Endodermal cell (in vitro differentiated cells): ENCODE data around the gene UVRAG. TPM values are rescaled to one million over a fixed set of nuclear protein-coding genes. Genes with fewer than 3 reads are reported as not detected.

ENCODE experiments used
- DNase-seq: peaks from one replicate; pipeline ENCODE4 v3.0.0-alpha.2; 2017
- H3K27ac ChIP-seq: 2 replicates; pipeline ENCODE4 v1.5.1; 2013; ENCODE audit warnings: mild to moderate bottlenecking, low read depth, low read length, moderate library complexity
- H3K27me3 ChIP-seq: 2 replicates; pipeline ENCODE4 v1.6.1; 2013; ENCODE audit warnings: mild to moderate bottlenecking, low read length, moderate library complexity; ENCODE audit not compliant: insufficient read depth, control insufficient read depth, poor library complexity, severe bottlenecking
- H3K36me3 ChIP-seq: 2 replicates; pipeline ENCODE4 v1.7.0; 2013; ENCODE audit warnings: mild to moderate bottlenecking, low read length, moderate library complexity; ENCODE audit not compliant: control insufficient read depth, insufficient read depth
- H3K4me1 ChIP-seq: one replicate; pipeline ENCODE4 v1.7.0; 2013; ENCODE audit warnings: low read length; ENCODE audit not compliant: control insufficient read depth, insufficient read depth
- H3K4me3 ChIP-seq: 2 replicates; pipeline ENCODE4 v1.5.1; 2013; ENCODE audit warnings: mild to moderate bottlenecking, low read length, moderate library complexity
- H3K9ac ChIP-seq: 2 replicates; pipeline ENCODE4 v1.6.1; 2013; ENCODE audit warnings: mild to moderate bottlenecking, low read length, moderate library complexity; ENCODE audit not compliant: poor library complexity, severe bottlenecking; ENCODE audit errors: extremely low read depth
- H3K9me3 ChIP-seq: 2 replicates; pipeline ENCODE4 v1.6.1; 2013; ENCODE audit warnings: mild to moderate bottlenecking, low read length, moderate library complexity; ENCODE audit not compliant: control insufficient read depth
- H3K27ac Mint-ChIP-seq: 2 replicates; pipeline ENCODE4 v1.8.0; 2020; ENCODE audit warnings: mixed read lengths
- H3K27me3 Mint-ChIP-seq: 2 replicates; pipeline ENCODE4 v1.8.0; 2021; ENCODE audit warnings: mild to moderate bottlenecking, mixed read lengths; ENCODE audit not compliant: insufficient read depth
- H3K36me3 Mint-ChIP-seq: 2 replicates; pipeline ENCODE4 v1.8.0; 2020; ENCODE audit warnings: low read depth, mixed read lengths
- H3K4me1 Mint-ChIP-seq: 2 replicates; pipeline ENCODE4 v1.8.0; 2020; ENCODE audit warnings: mixed read lengths
- H3K4me3 Mint-ChIP-seq: 2 replicates; pipeline ENCODE4 v1.8.0; 2020; ENCODE audit warnings: mild to moderate bottlenecking, moderate library complexity, mixed read lengths
- H3K9me3 Mint-ChIP-seq: 2 replicates; pipeline ENCODE4 v1.8.0; 2020; ENCODE audit warnings: mild to moderate bottlenecking, mixed read lengths
- WGBS, 2 experiments: methylation state at CpG; one replicate each; pipeline versions ENCODE4 v1.1.5 to v1.1.7; 2013; ENCODE audit warnings: missing lambda C conversion rate in 2 of 2, mixed read lengths in 1 of 2; ENCODE audit not compliant: insufficient coverage in 1 of 2, insufficient read length in 1 of 2; 5-methylcytosine and 5-hydroxymethylcytosine counted together
- total RNA-seq, 2 donors: library from RNA; stranded (reverse); fragmentation: NEBNext Ultra II Directional in 1 of 2; extraction: Animal tissue kit (Norgen Biotek cat#: 25700) in 1 of 2; gene quantifications; 2 replicates in 1 of 2; 3 replicates in 1 of 2; pipeline ENCODE4 v1.2.1, GENCODE V29; 2021
- TF ChIP-seq, protein P1 (sequence below): fragments of 200-600 bp; sonication (generic); conservative IDR thresholded peaks from 2 replicates; pipeline ENCODE4 v1.5.0; 2021; ENCODE audit warnings: antibody characterized with exemption, mild to moderate bottlenecking

UVRAG gene
- total RNA-seq, 2 donors from 2014 or later = 19.7 to 34.9 TPM

DNA sequence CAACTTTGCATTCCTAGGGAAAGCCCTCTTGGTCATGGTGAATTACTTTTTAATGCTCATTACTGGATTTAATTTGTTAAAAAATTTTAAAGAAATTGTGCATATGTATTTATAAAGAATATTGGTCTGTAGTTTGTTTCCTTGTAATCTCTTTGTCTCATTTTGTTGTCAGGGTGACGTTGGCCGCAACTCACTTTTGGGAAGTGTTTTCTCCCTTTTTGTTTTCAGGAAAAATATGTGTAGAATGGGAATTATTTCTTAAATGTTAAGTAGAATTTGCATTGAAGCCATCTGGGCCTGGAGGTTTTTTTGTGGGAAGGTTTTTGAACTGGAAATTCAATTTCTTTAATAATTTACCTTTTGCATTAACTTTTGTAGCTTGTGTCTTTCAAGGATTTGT, 149.1 kb downstream of the UVRAG start:
- no peak overlapping the region for H3K9ac ChIP-seq
- H3K4me1 ChIP-seq = no peaks in the 10 kb centered on the region
- 80 to 100% methylated on average over 2 of the region's 2 CpGs for WGBS, 2 experiments
- peaks cover 3% of the 10 kb centered on the region for H3K36me3 Mint-ChIP-seq
- H3K9me3 ChIP-seq = no peaks in the 10 kb centered on the region
- TF ChIP-seq, protein P1, sequence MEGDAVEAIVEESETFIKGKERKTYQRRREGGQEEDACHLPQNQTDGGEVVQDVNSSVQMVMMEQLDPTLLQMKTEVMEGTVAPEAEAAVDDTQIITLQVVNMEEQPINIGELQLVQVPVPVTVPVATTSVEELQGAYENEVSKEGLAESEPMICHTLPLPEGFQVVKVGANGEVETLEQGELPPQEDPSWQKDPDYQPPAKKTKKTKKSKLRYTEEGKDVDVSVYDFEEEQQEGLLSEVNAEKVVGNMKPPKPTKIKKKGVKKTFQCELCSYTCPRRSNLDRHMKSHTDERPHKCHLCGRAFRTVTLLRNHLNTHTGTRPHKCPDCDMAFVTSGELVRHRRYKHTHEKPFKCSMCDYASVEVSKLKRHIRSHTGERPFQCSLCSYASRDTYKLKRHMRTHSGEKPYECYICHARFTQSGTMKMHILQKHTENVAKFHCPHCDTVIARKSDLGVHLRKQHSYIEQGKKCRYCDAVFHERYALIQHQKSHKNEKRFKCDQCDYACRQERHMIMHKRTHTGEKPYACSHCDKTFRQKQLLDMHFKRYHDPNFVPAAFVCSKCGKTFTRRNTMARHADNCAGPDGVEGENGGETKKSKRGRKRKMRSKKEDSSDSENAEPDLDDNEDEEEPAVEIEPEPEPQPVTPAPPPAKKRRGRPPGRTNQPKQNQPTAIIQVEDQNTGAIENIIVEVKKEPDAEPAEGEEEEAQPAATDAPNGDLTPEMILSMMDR = no peak
- H3K27me3 Mint-ChIP-seq = no peaks in the 10 kb centered on the region
- no peaks in the 10 kb centered on the region for H3K4me1 Mint-ChIP-seq
- H3K27me3 ChIP-seq = no peaks in the 10 kb centered on the region
- no peaks in the 10 kb centered on the region for H3K9me3 Mint-ChIP-seq
- H3K4me3 Mint-ChIP-seq = no peak overlapping the region
- no peak overlapping the region for H3K4me3 ChIP-seq
- H3K27ac ChIP-seq = no peak overlapping the region
- DNase-seq = no peak
- H3K27ac Mint-ChIP-seq = no peak overlapping the region
- H3K36me3 ChIP-seq = no peaks in the 10 kb centered on the region

DNA sequence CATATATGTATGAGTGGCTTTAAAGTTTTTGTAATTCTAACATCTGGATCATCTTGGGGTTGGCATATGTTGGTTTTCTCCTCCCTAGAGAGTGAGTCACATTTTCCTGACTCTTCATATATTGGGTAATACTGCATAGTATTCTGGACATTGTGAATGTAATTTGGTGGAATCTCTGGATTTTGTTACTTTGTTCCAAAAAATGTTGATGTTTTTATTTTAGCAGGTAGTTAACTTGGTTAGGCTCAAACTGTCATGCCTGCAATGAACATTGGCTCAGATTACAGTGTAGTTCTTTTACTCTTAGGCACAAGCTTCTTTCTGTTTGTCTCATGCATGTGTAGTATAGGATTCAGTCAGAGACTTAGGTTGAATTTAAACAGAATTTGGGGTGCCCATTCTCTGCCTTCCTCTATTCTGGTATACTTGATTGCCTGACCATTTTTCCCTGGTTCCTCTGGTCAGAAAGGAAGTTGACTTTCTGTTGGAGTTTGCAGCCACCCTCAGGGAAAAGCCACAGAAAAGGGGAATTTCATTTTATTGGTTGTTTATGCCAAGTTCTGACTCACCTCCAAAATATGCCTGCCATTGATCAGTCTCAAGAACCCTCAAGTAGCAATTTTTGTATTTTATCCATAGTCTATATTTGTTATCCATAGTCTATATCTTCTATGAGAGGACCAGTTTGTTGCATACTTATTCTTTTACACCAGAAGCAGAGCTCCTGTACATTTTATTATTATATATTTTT, 151.7 kb downstream of the UVRAG start:
- Histone ChIP-seq H3K9ac (no peak overlapping the region), H3K4me3 (no peak overlapping the region), H3K27me3 (no peaks in the 10 kb centered on the region), H3K9me3 (no peaks in the 10 kb centered on the region), H3K4me1 (no peaks in the 10 kb centered on the region), H3K36me3 (no peaks in the 10 kb centered on the region), H3K27ac (no peak overlapping the region)
- DNase-seq = no peak
- Mint-ChIP-seq H3K4me3 (no peak overlapping the region), H3K4me1 (no peaks in the 10 kb centered on the region), H3K27ac (no peak overlapping the region), H3K36me3 (peaks cover 3% of the 10 kb centered on the region), H3K27me3 (no peaks in the 10 kb centered on the region), H3K9me3 (no peaks in the 10 kb centered on the region)
- TF ChIP-seq, protein P1 = no peak

DNA sequence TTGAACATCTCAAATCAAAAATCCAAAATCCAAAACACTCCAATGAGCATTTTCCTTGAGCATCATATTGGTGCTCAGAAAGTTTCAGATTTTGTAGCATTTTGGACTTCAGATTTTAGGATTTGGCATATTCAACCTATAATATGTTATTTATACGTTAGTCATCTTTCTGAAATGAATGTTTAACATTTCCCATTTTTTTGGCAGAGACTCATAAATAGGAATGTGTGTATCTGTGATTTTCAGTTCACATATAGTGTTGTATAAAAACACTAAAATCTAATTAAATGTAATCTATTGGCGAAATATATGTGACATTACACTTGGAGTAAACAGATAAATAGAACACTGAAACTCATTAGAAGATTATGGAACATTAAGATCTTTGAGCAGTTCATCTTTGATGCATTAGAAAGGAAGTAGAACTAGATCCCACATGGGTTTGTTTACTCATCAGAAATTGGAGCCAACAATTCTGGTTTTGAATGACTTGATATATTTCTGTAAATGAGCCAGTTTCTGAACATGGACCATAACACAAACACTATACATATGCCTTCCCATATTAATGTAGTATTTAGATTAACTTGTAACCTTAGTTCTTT, 153.1 kb downstream of the UVRAG start:
- Histone ChIP-seq H3K9me3 (peaks cover 7% of the 10 kb centered on the region), H3K27ac (no peak overlapping the region), H3K36me3 (no peaks in the 10 kb centered on the region), H3K9ac (no peak overlapping the region), H3K4me3 (no peak overlapping the region), H3K27me3 (no peaks in the 10 kb centered on the region), H3K4me1 (no peaks in the 10 kb centered on the region)
- no peaks in the 10 kb centered on the region for H3K27me3 Mint-ChIP-seq
- H3K9me3 Mint-ChIP-seq = peaks cover 10% of the 10 kb centered on the region
- 94 to 100% methylated on average over 1 to 2 of the region's 2 CpGs for WGBS, 2 experiments
- DNase-seq = no peak
- H3K36me3 Mint-ChIP-seq = peaks cover 6% of the 10 kb centered on the region
- H3K27ac Mint-ChIP-seq = no peak overlapping the region
- TF ChIP-seq, protein P1 = no peak
- H3K4me3 Mint-ChIP-seq = no peak overlapping the region
- no peaks in the 10 kb centered on the region for H3K4me1 Mint-ChIP-seq
